Liver (tissue), 9 donors: ENCODE measurements around the gene TMEM123. TPM values are rescaled to one million over a fixed set of nuclear protein-coding genes. Genes with fewer than 3 reads are reported as not detected.

Experiments
- DNase-seq: peaks from one replicate; pipeline ENCODE4 v3.0.0-alpha.2; 2017; ENCODE audit warnings: low spot score
- H3K27ac ChIP-seq, 2 donors: one replicate each; pipeline ENCODE4 v1.7.0; 2013; ENCODE audit warnings: inconsistent platforms in 2 of 2, low read length in 2 of 2, control low read depth in 1 of 2, low read depth in 1 of 2, mild to moderate bottlenecking in 1 of 2
- H3K27me3 ChIP-seq, 4 donors: one replicate each; pipeline versions ENCODE4 v1.6.1 to v1.7.0; 2013; ENCODE audit warnings: low read length in 3 of 4, inconsistent platforms in 1 of 4, mild to moderate bottlenecking in 1 of 4, moderate library complexity in 1 of 4; ENCODE audit not compliant: control insufficient read depth in 4 of 4, insufficient read depth in 4 of 4
- H3K36me3 ChIP-seq, 4 donors: one replicate each; pipeline versions ENCODE4 v1.6.1 to v1.7.0; 2013; ENCODE audit warnings: low read length in 3 of 4, mild to moderate bottlenecking in 3 of 4, low read depth in 1 of 4, moderate library complexity in 1 of 4; ENCODE audit not compliant: control insufficient read depth in 4 of 4, insufficient read depth in 3 of 4
- H3K4me1 ChIP-seq, 4 donors: one replicate each; pipeline versions ENCODE4 v1.6.1 to v1.7.0; 2013; ENCODE audit warnings: low read length in 3 of 4, mild to moderate bottlenecking in 3 of 4, moderate library complexity in 1 of 4; ENCODE audit not compliant: control insufficient read depth in 4 of 4, insufficient read depth in 4 of 4
- H3K4me3 ChIP-seq, 3 donors: one replicate each; pipeline versions ENCODE4 v1.6.1 to v1.7.0; 2013; ENCODE audit warnings: low read length in 3 of 3, control low read depth in 1 of 3, low read depth in 1 of 3, mild to moderate bottlenecking in 1 of 3
- H3K9ac ChIP-seq, 2 donors: one replicate each; pipeline ENCODE4 v1.7.0; 2013; ENCODE audit warnings: low read length in 2 of 2, mild to moderate bottlenecking in 2 of 2, moderate library complexity in 2 of 2, control low read depth in 1 of 2, low read depth in 1 of 2
- H3K9me3 ChIP-seq, 4 donors: one replicate each; pipeline versions ENCODE4 v1.6.1 to v1.7.0; 2013; ENCODE audit warnings: low read length in 3 of 4; ENCODE audit not compliant: control insufficient read depth in 4 of 4
- CTCF ChIP-seq: fragments of 150-350 bp; IDR thresholded peaks from 2 replicates; pipeline ENCODE4 v1.5.1; 2017; ENCODE audit warnings: improper control_type of control experiment, low read depth, low read length; ENCODE audit not compliant: missing input control
- EGR1 ChIP-seq, 2 donors: IDR thresholded peaks; 2 replicates each; pipeline ENCODE4 v1.6.1; 2016 to 2018; ENCODE audit warnings: antibody characterized with exemption in 2 of 2, low read depth in 2 of 2
- FOXA2 ChIP-seq: IDR thresholded peaks from 2 replicates; pipeline ENCODE4 v1.6.1; 2016; ENCODE audit warnings: antibody characterized with exemption
- HNF4G ChIP-seq: IDR thresholded peaks from 2 replicates; pipeline ENCODE4 v1.6.1; 2016; ENCODE audit warnings: antibody characterized with exemption
- JUND ChIP-seq, 2 donors: IDR thresholded peaks; 2 replicates each; pipeline ENCODE4 v1.6.1; 2016; ENCODE audit warnings: antibody characterized with exemption in 2 of 2
- NR2F2 ChIP-seq: IDR thresholded peaks from 2 replicates; pipeline ENCODE4 v1.6.1; 2016; ENCODE audit warnings: antibody characterized with exemption
- RXRA ChIP-seq, 2 donors: IDR thresholded peaks; 2 replicates each; pipeline ENCODE4 v1.6.1; 2017 to 2018; ENCODE audit warnings: antibody characterized with exemption in 2 of 2, mild to moderate bottlenecking in 1 of 2
- SP1 ChIP-seq: IDR thresholded peaks from 2 replicates; pipeline ENCODE4 v1.6.1; 2018; ENCODE audit warnings: antibody characterized with exemption, mild to moderate bottlenecking
- WGBS: extraction: QIAGEN DNeasy Blood & Tissue Kit; methylation state at CpG from one replicate; pipeline ENCODE4 v1.1.7; 2013; 5-methylcytosine and 5-hydroxymethylcytosine counted together
- polyA plus RNA-seq, 2 donors: library from polyadenylated mRNA; stranded (reverse) in 1 of 2; unstranded in 1 of 2; fragments of 200-250 nt in 1 of 2; fragments of >200 nt in 1 of 2; fragmentation: Nextera tagmentation in 1 of 2; extraction: Ambion mirVana in 1 of 2; gene quantifications; one replicate each; pipeline versions ENCODE4 v1.2.1 to v1.2.3, GENCODE V29; 2013 to 2015
- total RNA-seq, 2 donors: library from RNA; depleted of rRNA; stranded (reverse); fragments of >200 nt; gene quantifications; one replicate each; pipeline ENCODE4 v1.2.3, GENCODE V29; 2014
- TF ChIP-seq, protein P1 (sequence below): IDR thresholded peaks from 2 replicates; pipeline ENCODE4 v1.6.1; 2016; ENCODE audit warnings: antibody characterized with exemption
- TF ChIP-seq, protein P2 (sequence below): IDR thresholded peaks from 2 replicates; pipeline ENCODE4 v1.6.1; 2016; ENCODE audit warnings: antibody characterized with exemption, mild to moderate bottlenecking
- TF ChIP-seq, protein P3 (sequence below): IDR thresholded peaks from 2 replicates; pipeline ENCODE4 v1.6.1; 2016; ENCODE audit warnings: antibody characterized with exemption
- donor health status: healthy.
- donor health status: healthy.
- donor health status: healthy.
- donor health status: healthy.
- donor health status: healthy.

Gene TMEM123
- total and polyA plus RNA-seq, 4 donors: 101 to 140 (median 107) TPM

- H3K4me1 ChIP-seq: no peaks in the 10 kb centered on the region
- H3K9ac ChIP-seq: no peak overlapping the region
- peaks cover 5 to 49% (median 41%) of the 10 kb centered on the region in 4 donors for H3K36me3 ChIP-seq
- H3K9me3 ChIP-seq: no peaks in the 10 kb centered on the region
- TF ChIP-seq JUND (IDR thresholded peaks at IDR 0.05) (no peak), NR2F2 (no peak), FOXA2 (no peak), HNF4G (no peak), RXRA (IDR thresholded peaks at IDR 0.05) (no peak), CTCF (no peak), SP1 (no peak)
- TF ChIP-seq, protein P1, sequence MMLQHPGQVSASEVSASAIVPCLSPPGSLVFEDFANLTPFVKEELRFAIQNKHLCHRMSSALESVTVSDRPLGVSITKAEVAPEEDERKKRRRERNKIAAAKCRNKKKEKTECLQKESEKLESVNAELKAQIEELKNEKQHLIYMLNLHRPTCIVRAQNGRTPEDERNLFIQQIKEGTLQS: no peak
- TF ChIP-seq, protein P2, sequence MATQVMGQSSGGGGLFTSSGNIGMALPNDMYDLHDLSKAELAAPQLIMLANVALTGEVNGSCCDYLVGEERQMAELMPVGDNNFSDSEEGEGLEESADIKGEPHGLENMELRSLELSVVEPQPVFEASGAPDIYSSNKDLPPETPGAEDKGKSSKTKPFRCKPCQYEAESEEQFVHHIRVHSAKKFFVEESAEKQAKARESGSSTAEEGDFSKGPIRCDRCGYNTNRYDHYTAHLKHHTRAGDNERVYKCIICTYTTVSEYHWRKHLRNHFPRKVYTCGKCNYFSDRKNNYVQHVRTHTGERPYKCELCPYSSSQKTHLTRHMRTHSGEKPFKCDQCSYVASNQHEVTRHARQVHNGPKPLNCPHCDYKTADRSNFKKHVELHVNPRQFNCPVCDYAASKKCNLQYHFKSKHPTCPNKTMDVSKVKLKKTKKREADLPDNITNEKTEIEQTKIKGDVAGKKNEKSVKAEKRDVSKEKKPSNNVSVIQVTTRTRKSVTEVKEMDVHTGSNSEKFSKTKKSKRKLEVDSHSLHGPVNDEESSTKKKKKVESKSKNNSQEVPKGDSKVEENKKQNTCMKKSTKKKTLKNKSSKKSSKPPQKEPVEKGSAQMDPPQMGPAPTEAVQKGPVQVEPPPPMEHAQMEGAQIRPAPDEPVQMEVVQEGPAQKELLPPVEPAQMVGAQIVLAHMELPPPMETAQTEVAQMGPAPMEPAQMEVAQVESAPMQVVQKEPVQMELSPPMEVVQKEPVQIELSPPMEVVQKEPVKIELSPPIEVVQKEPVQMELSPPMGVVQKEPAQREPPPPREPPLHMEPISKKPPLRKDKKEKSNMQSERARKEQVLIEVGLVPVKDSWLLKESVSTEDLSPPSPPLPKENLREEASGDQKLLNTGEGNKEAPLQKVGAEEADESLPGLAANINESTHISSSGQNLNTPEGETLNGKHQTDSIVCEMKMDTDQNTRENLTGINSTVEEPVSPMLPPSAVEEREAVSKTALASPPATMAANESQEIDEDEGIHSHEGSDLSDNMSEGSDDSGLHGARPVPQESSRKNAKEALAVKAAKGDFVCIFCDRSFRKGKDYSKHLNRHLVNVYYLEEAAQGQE: no peak
- TF ChIP-seq, protein P3, sequence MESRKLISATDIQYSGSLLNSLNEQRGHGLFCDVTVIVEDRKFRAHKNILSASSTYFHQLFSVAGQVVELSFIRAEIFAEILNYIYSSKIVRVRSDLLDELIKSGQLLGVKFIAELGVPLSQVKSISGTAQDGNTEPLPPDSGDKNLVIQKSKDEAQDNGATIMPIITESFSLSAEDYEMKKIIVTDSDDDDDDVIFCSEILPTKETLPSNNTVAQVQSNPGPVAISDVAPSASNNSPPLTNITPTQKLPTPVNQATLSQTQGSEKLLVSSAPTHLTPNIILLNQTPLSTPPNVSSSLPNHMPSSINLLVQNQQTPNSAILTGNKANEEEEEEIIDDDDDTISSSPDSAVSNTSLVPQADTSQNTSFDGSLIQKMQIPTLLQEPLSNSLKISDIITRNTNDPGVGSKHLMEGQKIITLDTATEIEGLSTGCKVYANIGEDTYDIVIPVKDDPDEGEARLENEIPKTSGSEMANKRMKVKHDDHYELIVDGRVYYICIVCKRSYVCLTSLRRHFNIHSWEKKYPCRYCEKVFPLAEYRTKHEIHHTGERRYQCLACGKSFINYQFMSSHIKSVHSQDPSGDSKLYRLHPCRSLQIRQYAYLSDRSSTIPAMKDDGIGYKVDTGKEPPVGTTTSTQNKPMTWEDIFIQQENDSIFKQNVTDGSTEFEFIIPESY: no peak
- no peak overlapping the region for H3K27ac ChIP-seq
- WGBS: 92% methylated on average over 4 of the region's 4 CpGs
- no peak overlapping the region for H3K4me3 ChIP-seq
- no peaks in the 10 kb centered on the region for H3K27me3 ChIP-seq
- no peak for DNase-seq
Observed at GRCh38 chr11:102396708-102397563, 55.6 kb downstream of the TMEM123 start.

GRCh38 chr11:102395720-102396393, 56.7 kb downstream of the TMEM123 start:
- no peaks in the 10 kb centered on the region for H3K9me3 ChIP-seq
- H3K27me3 ChIP-seq: no peaks in the 10 kb centered on the region
- H3K9ac ChIP-seq: no peak overlapping the region
- no peaks in the 10 kb centered on the region for H3K4me1 ChIP-seq
- no peak overlapping the region for H3K27ac ChIP-seq
- H3K4me3 ChIP-seq: no peak overlapping the region
- H3K36me3 ChIP-seq: peaks cover 5 to 41% (median 33%) of the 10 kb centered on the region in 4 donors
- WGBS: 93% methylated on average over 6 of the region's 6 CpGs
- DNase-seq: no peak
- no peak for TF ChIP-seq EGR1 (IDR thresholded peaks at IDR 0.05; ENCODE audit: low read depth in 2 of 2)
- TF ChIP-seq SP1: no peak
- TF ChIP-seq HNF4G: no peak
